ENCODE data around the gene DONSON.
A peak's percentile ranks its signal among the peaks of the same experiment; 100 is the strongest.
"Not testable (repeated sequence)": the region's sequence is repeated elsewhere in the genome, so short reads cannot be mapped to it uniquely, and the experiment has no call there.

Gene DONSON

GRCh38 chr21:33588485-33589335 is at the start of gene DONSON:
Gene DONSON, minus strand, starts transcription at chr21:33588684. Its CDS starts 43 bp downstream, at chr21:33588641.
- peak within 1 kb of the TSS; percentile 80 for H3K27ac ChIP-seq
- TF ChIP-seq ZFX (IDR thresholded peaks at IDR 0.05; ENCODE audit: borderline replicate concordance) (no peak), CTCF (IDR thresholded peaks at IDR 0.05) (no peak)

- H3K27ac ChIP-seq, result no peak overlapping the region
- TF ChIP-seq ZFX (IDR thresholded peaks at IDR 0.05; ENCODE audit: borderline replicate concordance) (no peak), CTCF (IDR thresholded peaks at IDR 0.05) (no peak)
Observed at GRCh38 chr21:33634254-33634653, 45.8 kb upstream of the DONSON start.

- not testable (repeated sequence) for H3K27ac ChIP-seq
Observed at GRCh38 chr21:33626151-33626550, 37.7 kb upstream of the DONSON start.

GRCh38 chr21:33622253-33622652 is 33.8 kb upstream of the DONSON start:
- TF ChIP-seq CTCF (IDR thresholded peaks at IDR 0.05), result no peak
- TF ChIP-seq ZFX (IDR thresholded peaks at IDR 0.05; ENCODE audit: borderline replicate concordance), result no peak
- no peak overlapping the region for H3K27ac ChIP-seq

- TF ChIP-seq ZFX (IDR thresholded peaks at IDR 0.05; ENCODE audit: borderline replicate concordance) (no peak), CTCF (IDR thresholded peaks at IDR 0.05) (no peak)
- H3K27ac ChIP-seq, result no peak overlapping the region
Observed at GRCh38 chr21:33619726-33620125, 31.2 kb upstream of the DONSON start.

- TF ChIP-seq CTCF (IDR thresholded peaks at IDR 0.05) (no peak), ZFX (IDR thresholded peaks at IDR 0.05; ENCODE audit: borderline replicate concordance) (no peak)
- H3K27ac ChIP-seq, result no peak overlapping the region
Observed at GRCh38 chr21:33618407-33618806, 29.9 kb upstream of the DONSON start.

- not testable (repeated sequence) for H3K27ac ChIP-seq
Observed at GRCh38 chr21:33617565-33617964, 29.1 kb upstream of the DONSON start.

GRCh38 chr21:33611006-33611744 is 22.7 kb upstream of the DONSON start:
- no peak for TF ChIP-seq CTCF (IDR thresholded peaks at IDR 0.05)
- TF ChIP-seq ZFX (IDR thresholded peaks at IDR 0.05; ENCODE audit: borderline replicate concordance), result no peak

More at GRCh38 chr21:33611006-33611744, 22.7 kb upstream of the DONSON start:
- H3K27ac ChIP-seq, result no peak overlapping the region
